Measurements from ENCODE around the gene ERCC3. TPM values are rescaled to one million over a fixed set of nuclear protein-coding genes. Genes with fewer than 3 reads are reported as not detected.
"Not testable (repeated sequence)": the region's sequence is repeated elsewhere in the genome, so short reads cannot be mapped to it uniquely, and the experiment has no call there.

Gene ERCC3
- total RNA-seq, 2 experiments from 2014 or later, result 50.0 to 51.9 TPM

DNA sequence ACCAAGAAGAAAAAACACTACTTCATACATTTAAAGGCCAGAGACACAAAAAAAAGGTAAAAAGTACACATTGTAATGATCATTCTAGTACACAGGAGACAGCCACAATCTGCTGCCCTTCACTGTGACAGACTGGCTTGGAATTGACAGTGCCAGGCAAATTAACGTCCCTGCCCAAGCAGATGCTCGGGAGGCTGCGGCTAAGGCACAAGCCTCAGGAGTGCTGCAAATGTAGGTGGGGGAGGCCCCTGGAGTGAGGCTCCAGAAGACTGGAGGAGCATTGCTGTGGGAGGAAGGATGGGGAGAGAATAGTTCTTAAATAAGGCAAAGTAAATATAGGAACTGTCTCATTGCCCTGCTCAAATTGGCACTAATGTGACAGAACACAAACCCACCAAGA, 18.6 kb downstream of the ERCC3 start:
- Mint-ChIP-seq H3K36me3 (ENCODE audit: low read depth) (peaks cover 76% of the 10 kb centered on the region), H3K27me3 (no peaks in the 10 kb centered on the region), H3K9me3 (no peaks in the 10 kb centered on the region), H3K27ac (no peak overlapping the region), H3K4me1 (peaks cover 13% of the 10 kb centered on the region), H3K4me3 (no peak overlapping the region)
- ChIA-PET POLR2A (no interaction called here), CTCF (no interaction called here)
- no peak for DNase-seq

- ChIA-PET CTCF (interaction anchor here (0.7 to 1.2 kb wide), 7 partner anchors 8 to 374 kb away, joined by 3 to 4 read pairs (median 3); partner anchors contain the start of genes ERCC3 and IWS1), POLR2A (interaction anchor here (1.2 kb wide), 1 partner anchor 8 kb away, joined by 6 read pairs; no protein-coding TSS in a partner anchor)
- H3K36me3 Mint-ChIP-seq (ENCODE audit: low read depth), result peaks cover 73% of the 10 kb centered on the region
- no peak overlapping the region for H3K27ac Mint-ChIP-seq
- DNase-seq, result no peak
- no peak overlapping the region for H3K4me3 Mint-ChIP-seq
- no peaks in the 10 kb centered on the region for H3K27me3 Mint-ChIP-seq
- H3K4me1 Mint-ChIP-seq, result no peaks in the 10 kb centered on the region
- no peaks in the 10 kb centered on the region for H3K9me3 Mint-ChIP-seq
Observed at GRCh38 chr2:127270663-127271062, 23.3 kb downstream of the ERCC3 start.

GRCh38 chr2:127261804-127262406, 32.0 kb downstream of the ERCC3 start:
- no peaks in the 10 kb centered on the region for H3K9me3 Mint-ChIP-seq
- DNase-seq, result no peak
- H3K4me1 Mint-ChIP-seq, result no peaks in the 10 kb centered on the region
- H3K27me3 Mint-ChIP-seq, result no peaks in the 10 kb centered on the region
- CTCF ChIA-PET, result no interaction called here
- H3K27ac Mint-ChIP-seq, result no peak overlapping the region
- H3K4me3 Mint-ChIP-seq, result no peak overlapping the region
- peaks cover 61% of the 10 kb centered on the region for H3K36me3 Mint-ChIP-seq (ENCODE audit: low read depth)
- POLR2A ChIA-PET, result no interaction called here

GRCh38 chr2:127259355-127259754, 34.6 kb downstream of the ERCC3 start:
- H3K9me3 Mint-ChIP-seq, result no peaks in the 10 kb centered on the region
- no peak for DNase-seq
- H3K27me3 Mint-ChIP-seq, result no peaks in the 10 kb centered on the region
- peaks cover 2% of the 10 kb centered on the region for H3K4me1 Mint-ChIP-seq
- no peak overlapping the region for H3K4me3 Mint-ChIP-seq
- H3K36me3 Mint-ChIP-seq (ENCODE audit: low read depth), result peaks cover 66% of the 10 kb centered on the region
- no peak overlapping the region for H3K27ac Mint-ChIP-seq
- ChIA-PET CTCF (interaction anchor here (0.6 kb wide), 1 partner anchor 306 kb away, joined by 3 read pairs; no protein-coding TSS in a partner anchor), POLR2A (no interaction called here)

DNA sequence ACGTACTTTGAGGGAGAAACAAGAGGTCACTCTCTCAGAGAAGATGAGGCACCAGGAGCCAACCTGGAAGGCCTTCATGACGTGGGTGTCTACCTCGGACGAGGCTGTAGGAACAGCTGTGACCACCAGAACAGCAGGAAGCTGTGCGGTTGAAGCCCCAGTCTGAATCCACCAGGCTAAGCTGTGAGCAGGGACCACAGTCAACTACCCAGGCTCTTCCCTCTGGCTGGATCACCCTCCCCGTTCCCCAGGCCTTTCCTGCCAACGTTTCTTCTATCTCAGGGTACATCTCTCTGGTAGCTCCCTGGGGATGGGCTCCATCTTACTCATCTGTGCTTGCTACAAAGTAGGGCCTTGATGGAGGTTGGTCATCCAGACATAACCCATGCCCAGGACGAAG, 37.1 kb downstream of the ERCC3 start:
- peaks cover 3% of the 10 kb centered on the region for H3K4me1 Mint-ChIP-seq
- peaks cover 59% of the 10 kb centered on the region for H3K36me3 Mint-ChIP-seq (ENCODE audit: low read depth)
- H3K27me3 Mint-ChIP-seq, result no peaks in the 10 kb centered on the region
- no peak overlapping the region for H3K4me3 Mint-ChIP-seq
- H3K9me3 Mint-ChIP-seq, result no peaks in the 10 kb centered on the region
- ChIA-PET CTCF (no interaction called here), POLR2A (no interaction called here)
- peak overlapping the region; percentile 61 for H3K27ac Mint-ChIP-seq
- DNase-seq, result no peak

GRCh38 chr2:127256381-127256780, 37.6 kb downstream of the ERCC3 start:
- ChIA-PET CTCF (no interaction called here), POLR2A (no interaction called here)
- Mint-ChIP-seq H3K9me3 (no peaks in the 10 kb centered on the region), H3K4me3 (no peak overlapping the region), H3K27me3 (no peaks in the 10 kb centered on the region), H3K27ac (no peak overlapping the region), H3K4me1 (peaks cover 3% of the 10 kb centered on the region), H3K36me3 (ENCODE audit: low read depth) (peaks cover 54% of the 10 kb centered on the region)
- no peak for DNase-seq

DNA sequence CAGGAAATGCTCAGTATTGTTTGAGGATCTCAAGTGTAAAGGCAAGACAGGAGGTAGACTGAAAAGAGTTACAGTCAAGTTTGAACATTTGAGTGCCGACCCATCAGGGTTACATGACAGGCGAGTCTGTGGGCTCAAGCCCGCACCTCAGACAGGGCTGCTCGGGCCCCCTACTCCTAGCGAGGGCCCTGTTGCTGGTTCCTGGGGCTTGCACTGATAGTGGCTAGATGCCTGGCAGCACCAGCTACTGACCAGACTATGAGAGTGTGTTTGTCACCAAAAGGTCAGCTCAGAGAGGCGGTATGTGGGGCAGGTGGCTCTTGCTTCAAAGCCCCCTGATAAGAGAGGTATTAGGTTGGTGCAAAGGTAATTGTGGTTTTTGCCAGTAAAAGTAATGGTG, 38.2 kb downstream of the ERCC3 start:
- Mint-ChIP-seq H3K36me3 (ENCODE audit: low read depth) (peaks cover 49% of the 10 kb centered on the region), H3K4me3 (no peak overlapping the region), H3K27me3 (no peaks in the 10 kb centered on the region), H3K9me3 (no peaks in the 10 kb centered on the region), H3K27ac (no peak overlapping the region), H3K4me1 (peaks cover 3% of the 10 kb centered on the region)
- ChIA-PET POLR2A (no interaction called here), CTCF (no interaction called here)
- DNase-seq, result no peak

- peaks cover 3% of the 10 kb centered on the region for H3K4me1 Mint-ChIP-seq
- H3K36me3 Mint-ChIP-seq (ENCODE audit: low read depth), result peaks cover 44% of the 10 kb centered on the region
- ChIA-PET POLR2A (no interaction called here), CTCF (no interaction called here)
- H3K9me3 Mint-ChIP-seq, result no peaks in the 10 kb centered on the region
- H3K4me3 Mint-ChIP-seq, result no peak overlapping the region
- DNase-seq, result no peak
- H3K27me3 Mint-ChIP-seq, result no peaks in the 10 kb centered on the region
- H3K27ac Mint-ChIP-seq, result no peak overlapping the region
Observed at GRCh38 chr2:127255146-127255545, 38.8 kb downstream of the ERCC3 start.

DNA sequence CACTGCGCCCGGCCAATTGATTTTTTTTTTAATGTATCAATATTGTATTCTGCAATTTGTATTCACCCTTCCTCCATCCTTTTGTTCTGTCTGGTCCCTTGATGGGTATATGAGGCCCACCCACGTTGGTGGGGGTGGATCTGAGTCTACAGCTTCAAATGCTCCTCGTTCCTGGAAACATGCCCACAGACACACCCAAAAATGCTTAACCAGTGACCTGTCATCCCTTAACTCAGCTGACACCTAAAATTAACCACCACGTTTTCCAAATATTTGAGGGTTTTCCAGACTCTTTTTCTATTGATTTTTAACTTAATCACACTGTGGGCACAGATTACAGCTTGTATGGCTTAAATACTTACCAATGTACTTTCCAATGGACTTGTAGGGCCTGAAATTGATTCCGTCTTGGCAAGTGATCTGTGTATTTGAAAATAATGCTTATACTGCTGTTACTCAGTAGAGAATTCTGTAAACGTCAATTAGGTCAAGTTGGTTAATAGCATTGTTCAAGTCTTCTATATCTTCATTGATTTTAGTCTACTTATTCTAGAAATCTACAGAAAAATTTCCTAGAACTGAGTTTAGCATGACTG, 39.5 kb downstream of the ERCC3 start:
- ChIA-PET CTCF (no interaction called here), POLR2A (no interaction called here)
- Mint-ChIP-seq H3K27me3 (no peaks in the 10 kb centered on the region), H3K27ac (no peak overlapping the region), H3K9me3 (no peaks in the 10 kb centered on the region), H3K4me1 (peaks cover 3% of the 10 kb centered on the region), H3K36me3 (ENCODE audit: low read depth) (peaks cover 38% of the 10 kb centered on the region), H3K4me3 (no peak overlapping the region)
- no peak for DNase-seq

- H3K27ac Mint-ChIP-seq, H3K27me3 Mint-ChIP-seq, POLR2A ChIA-PET: not testable (repeated sequence)
Observed at GRCh38 chr2:127241184-127241583, 52.8 kb downstream of the ERCC3 start.

GRCh38 chr2:127239395-127239794, 54.5 kb downstream of the ERCC3 start:
- ChIA-PET POLR2A (no interaction called here), CTCF (no interaction called here)
- Mint-ChIP-seq H3K4me1 (no peaks in the 10 kb centered on the region), H3K27me3 (peaks cover 5% of the 10 kb centered on the region), H3K27ac (no peak overlapping the region), H3K4me3 (no peak overlapping the region), H3K9me3 (peaks cover 29% of the 10 kb centered on the region), H3K36me3 (ENCODE audit: low read depth) (no peaks in the 10 kb centered on the region)
- DNase-seq, result no peak

More at GRCh38 chr2:127241184-127241583, 52.8 kb downstream of the ERCC3 start:
- H3K4me1 Mint-ChIP-seq; H3K36me3 Mint-ChIP-seq (ENCODE audit: low read depth); H3K4me3 Mint-ChIP-seq; DNase-seq; CTCF ChIA-PET: not testable (repeated sequence)
- H3K9me3 Mint-ChIP-seq, result peaks cover 29% of the 10 kb centered on the region

DNA sequence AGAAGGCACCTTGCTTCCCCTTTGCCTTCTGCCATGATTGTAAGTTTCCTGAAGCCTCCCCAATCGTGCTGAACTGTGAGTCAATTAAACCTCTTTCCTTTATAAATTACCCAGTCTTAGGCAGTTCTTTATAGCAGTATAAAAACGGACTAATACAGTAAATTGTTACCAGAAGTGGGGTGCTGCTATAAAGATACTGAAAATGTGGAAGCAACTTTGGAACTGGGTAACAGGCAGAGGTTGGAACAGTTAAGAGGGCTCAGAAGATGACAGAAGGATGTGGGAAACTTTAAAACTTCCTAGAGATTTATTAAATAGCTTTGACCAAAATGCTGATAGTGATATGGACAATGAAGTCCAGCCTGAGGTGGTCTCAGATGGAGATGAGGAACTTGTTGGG, 56.2 kb downstream of the ERCC3 start:
- H3K36me3 Mint-ChIP-seq (ENCODE audit: low read depth); CTCF ChIA-PET; H3K4me3 Mint-ChIP-seq; H3K27ac Mint-ChIP-seq; H3K4me1 Mint-ChIP-seq; DNase-seq; H3K27me3 Mint-ChIP-seq; POLR2A ChIA-PET: not testable (repeated sequence)
- H3K9me3 Mint-ChIP-seq, result peaks cover 29% of the 10 kb centered on the region

DNA sequence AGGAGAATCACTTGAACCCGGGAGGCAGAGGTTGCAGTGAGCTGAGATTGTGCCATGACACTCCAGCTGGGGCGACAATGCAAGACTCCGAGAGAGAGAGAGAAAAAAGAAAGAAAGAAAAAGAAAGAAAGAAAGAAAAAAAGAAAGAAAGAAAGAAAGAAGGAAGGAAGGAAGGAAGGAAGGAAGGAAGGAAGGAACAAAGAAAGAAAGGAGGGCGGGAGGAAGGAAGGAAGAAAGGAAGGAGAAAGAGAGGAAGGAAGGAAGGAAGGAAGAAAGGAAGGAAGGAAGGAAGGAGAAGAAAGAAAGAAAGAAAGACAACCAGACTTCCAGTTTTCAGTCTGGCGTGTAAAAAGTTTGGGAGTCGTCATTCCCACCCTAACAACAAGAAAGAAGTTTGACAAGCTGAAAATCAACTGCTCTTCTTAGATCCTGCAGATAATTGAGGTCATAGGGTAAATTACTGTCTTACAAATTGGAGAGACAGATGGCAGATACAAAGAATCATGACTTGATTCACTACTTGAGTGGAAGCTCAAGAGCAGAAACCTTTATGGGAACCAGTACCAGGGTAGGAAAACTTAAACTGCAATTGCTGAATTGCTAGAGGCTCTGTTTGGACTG, 58.8 kb downstream of the ERCC3 start:
- Mint-ChIP-seq H3K27me3 (no peaks in the 10 kb centered on the region), H3K4me1 (no peaks in the 10 kb centered on the region), H3K36me3 (ENCODE audit: low read depth) (no peaks in the 10 kb centered on the region), H3K9me3 (peaks cover 16% of the 10 kb centered on the region), H3K27ac (no peak overlapping the region), H3K4me3 (no peak overlapping the region)
- ChIA-PET CTCF (no interaction called here), POLR2A (no interaction called here)
- no peak for DNase-seq

DNA sequence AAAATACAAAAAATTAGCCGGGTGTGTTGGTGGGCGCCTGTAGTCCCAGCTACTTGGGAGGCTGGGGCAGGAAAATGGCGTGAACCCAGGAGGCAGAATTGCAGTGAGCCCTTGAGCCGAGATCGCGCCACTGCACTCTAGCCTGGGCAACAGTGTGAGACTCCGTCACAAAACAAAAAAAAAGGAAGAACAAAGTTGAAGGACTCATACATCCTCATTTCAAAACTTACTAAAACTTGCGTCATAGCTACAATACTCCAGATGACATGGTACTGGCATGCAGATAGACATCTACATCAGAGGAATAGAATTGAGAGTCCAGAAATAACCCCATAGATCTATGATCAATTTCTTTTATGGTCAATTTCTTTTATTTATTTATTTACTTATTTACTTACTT, 60.2 kb downstream of the ERCC3 start:
- POLR2A ChIA-PET, result no interaction called here

More for the DNA sequence above, 60.2 kb downstream of the ERCC3 start:
- Mint-ChIP-seq H3K36me3 (ENCODE audit: low read depth) (no peaks in the 10 kb centered on the region), H3K9me3 (peaks cover 11% of the 10 kb centered on the region), H3K4me3 (no peak overlapping the region), H3K4me1 (no peaks in the 10 kb centered on the region), H3K27ac (no peak overlapping the region), H3K27me3 (no peaks in the 10 kb centered on the region)
- DNase-seq, result no peak
- CTCF ChIA-PET, result no interaction called here
